A549 treated with AZD9567 at 1 μM for 4 hours (cell line): Measurements from ENCODE around the gene TMEM51. TPM values are rescaled to one million over a fixed set of nuclear protein-coding genes. Genes with fewer than 3 reads are reported as not detected.

ENCODE experiments used
- total RNA-seq: library from RNA; stranded (reverse); fragments of 200-300 nt; extraction: Qiagen RNA extraction; gene quantifications from 5 replicates; pipeline ENCODE4 v1.2.3, GENCODE V29; 2022; ENCODE audit not compliant: insufficient read depth

Gene TMEM51, protein sequence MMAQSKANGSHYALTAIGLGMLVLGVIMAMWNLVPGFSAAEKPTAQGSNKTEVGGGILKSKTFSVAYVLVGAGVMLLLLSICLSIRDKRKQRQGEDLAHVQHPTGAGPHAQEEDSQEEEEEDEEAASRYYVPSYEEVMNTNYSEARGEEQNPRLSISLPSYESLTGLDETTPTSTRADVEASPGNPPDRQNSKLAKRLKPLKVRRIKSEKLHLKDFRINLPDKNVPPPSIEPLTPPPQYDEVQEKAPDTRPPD
- 21.8 to 29.1 TPM (median 28.1 TPM) in 5 replicates for total RNA-seq

DNA sequence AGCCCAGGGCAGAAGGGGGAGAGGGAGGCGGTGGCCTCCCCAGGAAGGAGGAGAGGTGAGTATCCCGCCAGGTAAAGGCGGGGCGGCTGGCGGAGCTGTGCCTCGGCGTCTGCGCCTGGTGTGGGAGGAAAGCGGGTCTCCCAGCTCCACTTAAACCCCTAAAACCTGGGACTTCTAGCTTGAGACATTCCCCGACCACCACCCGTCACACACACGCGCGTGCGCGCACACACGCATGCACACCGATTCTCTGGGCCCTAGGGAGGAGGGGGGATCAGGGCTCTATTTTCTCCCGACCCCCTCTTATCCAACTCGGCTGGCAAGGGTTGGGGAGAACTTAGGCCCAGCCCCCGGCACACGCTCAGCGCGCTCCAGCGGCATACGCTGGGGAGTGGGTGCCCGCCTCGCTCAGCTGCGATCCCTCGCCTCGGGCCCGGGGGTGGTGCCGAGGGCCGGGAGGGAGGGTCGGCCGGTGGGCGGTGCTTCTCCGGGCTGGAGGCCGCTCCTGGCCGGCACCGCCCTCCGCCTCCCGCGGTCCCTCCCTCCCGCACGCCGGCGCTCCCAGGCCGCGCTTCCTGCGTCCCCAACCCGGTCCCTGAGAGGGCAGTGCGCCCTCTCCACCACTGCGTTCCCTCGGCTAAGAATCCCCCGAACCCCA is at the start of gene TMEM51:
Gene TMEM51 (plus strand): TSS at position 564 of the 658 bp plus-strand sequence. CDS start 61,341 bp downstream, outside the sequence.

GRCh38 chr1:15246960-15247614 is 93.5 kb downstream of the TMEM51 start, which contains the start of gene FHAD1:
FHAD1 (plus strand) TSS chr1:15247223; CDS start chr1:15251785, 4,562 bp downstream.

Other genes with a start within 250 kb of the TMEM51 start
- gene FHAD1, start 93.5 kb downstream of the TMEM51 start, total RNA-seq = 0.31 to 1.6 TPM (median 0.46 TPM) in 5 replicates